ENCODE data around the gene SLC25A26. TPM values are rescaled to one million over a fixed set of nuclear protein-coding genes. Genes with fewer than 3 reads are reported as not detected.
A peak's percentile ranks its signal among the peaks of the same experiment; 100 is the strongest.

The SLC25A26 gene
- total RNA-seq, 1 donor from 2014 or later = 39.0 TPM

DNA sequence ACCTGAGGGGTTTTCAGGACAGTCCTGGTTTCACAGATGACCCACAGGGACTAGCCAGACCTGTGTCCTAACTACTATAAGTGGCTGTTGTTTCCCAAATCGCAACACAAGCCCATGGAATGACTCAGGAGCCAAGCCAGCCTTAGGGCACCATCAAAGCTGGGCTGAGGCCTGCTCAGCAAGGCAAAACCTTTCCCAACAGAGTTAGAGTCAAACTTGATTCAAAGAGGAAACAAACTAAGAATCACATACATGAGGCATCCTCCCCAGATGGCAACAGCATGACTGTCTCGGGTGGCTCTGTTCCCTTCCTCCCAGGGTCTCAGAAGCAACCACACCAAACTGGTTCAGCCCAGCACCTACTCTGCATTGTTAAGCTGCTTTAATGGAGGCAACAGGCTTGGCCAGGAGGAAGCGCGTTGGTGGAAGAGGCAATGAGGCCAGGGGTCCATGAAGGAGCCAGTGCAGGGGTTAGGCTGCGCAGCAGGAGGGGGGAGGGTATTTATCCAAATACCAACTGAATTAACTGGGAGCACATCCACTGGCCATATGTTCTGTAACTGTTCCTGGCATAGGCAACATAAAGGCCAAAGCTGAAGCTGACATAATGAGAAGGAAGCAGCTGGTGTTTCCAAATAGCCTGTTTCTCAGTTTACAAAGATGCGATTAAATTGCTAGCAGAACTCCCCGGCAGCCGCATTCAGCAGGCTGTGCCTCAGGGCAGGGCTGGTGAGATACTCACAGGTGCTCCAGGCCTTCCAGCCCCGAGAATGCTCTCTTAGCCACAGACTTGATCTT is 177.6 kb downstream of the SLC25A26 start:
- Histone ChIP-seq H3K36me3 (ENCODE audit: control insufficient read depth, insufficient read depth, low read length) (peaks cover 5% of the 10 kb centered on the region), H3K4me3 (ENCODE audit: low read depth, low read length) (no peak overlapping the region), H3K27me3 (ENCODE audit: control insufficient read depth, insufficient read depth, low read length) (no peaks in the 10 kb centered on the region)
- FAIRE-seq (peak; percentile 52), DNase-seq (ENCODE audit: low read depth) (peak; percentile 53)
- no peak for TF ChIP-seq CTCF (IDR thresholded peaks at IDR 0.05; ENCODE audit: insufficient read depth, low read length, severe bottlenecking)

GRCh38 chr3:66399529-66400232 is 178.9 kb downstream of the SLC25A26 start:
- DNase-seq (ENCODE audit: low read depth) = no peak
- no peak for TF ChIP-seq CTCF (IDR thresholded peaks at IDR 0.05; ENCODE audit: insufficient read depth, low read length, severe bottlenecking)
- Histone ChIP-seq H3K36me3 (ENCODE audit: control insufficient read depth, insufficient read depth, low read length) (peaks cover 7% of the 10 kb centered on the region), H3K27me3 (ENCODE audit: control insufficient read depth, insufficient read depth, low read length) (no peaks in the 10 kb centered on the region), H3K4me3 (ENCODE audit: low read depth, low read length) (no peak overlapping the region)
- peak; percentile 32 for FAIRE-seq

GRCh38 chr3:66400411-66401156 is 179.8 kb downstream of the SLC25A26 start:
- H3K36me3 ChIP-seq (ENCODE audit: control insufficient read depth, insufficient read depth, low read length) = peaks cover 9% of the 10 kb centered on the region
- TF ChIP-seq CTCF (IDR thresholded peaks at IDR 0.05; ENCODE audit: insufficient read depth, low read length, severe bottlenecking) = no peak
- no peak overlapping the region for H3K4me3 ChIP-seq (ENCODE audit: low read depth, low read length)
- no peak for DNase-seq (ENCODE audit: low read depth)
- H3K27me3 ChIP-seq (ENCODE audit: control insufficient read depth, insufficient read depth, low read length) = no peaks in the 10 kb centered on the region
- no peak for FAIRE-seq

DNA sequence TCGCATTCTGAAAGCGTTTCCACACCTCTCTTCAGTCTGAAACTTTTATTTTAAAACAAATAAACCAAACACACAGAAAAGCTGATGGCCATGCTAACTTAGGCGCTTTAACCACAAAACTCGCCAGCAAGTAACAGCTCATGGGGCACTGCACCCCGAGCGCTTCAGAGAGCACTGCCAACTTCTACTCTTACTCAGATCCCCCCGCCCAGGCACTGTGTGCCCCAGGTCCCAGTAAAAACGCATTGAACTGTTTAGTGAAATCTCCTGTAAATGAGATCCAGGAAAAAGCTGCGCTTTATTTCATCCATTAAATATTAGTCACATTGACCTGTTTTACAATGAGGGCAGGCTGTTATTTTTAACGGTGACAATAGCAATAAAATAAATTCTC is 180.4 kb downstream of the SLC25A26 start:
- Histone ChIP-seq H3K4me3 (ENCODE audit: low read depth, low read length) (no peak overlapping the region), H3K27me3 (ENCODE audit: control insufficient read depth, insufficient read depth, low read length) (no peaks in the 10 kb centered on the region), H3K36me3 (ENCODE audit: control insufficient read depth, insufficient read depth, low read length) (peaks cover 11% of the 10 kb centered on the region)
- no peak for FAIRE-seq
- TF ChIP-seq CTCF (IDR thresholded peaks at IDR 0.05; ENCODE audit: insufficient read depth, low read length, severe bottlenecking) = no peak
- DNase-seq (ENCODE audit: low read depth) = no peak

DNA sequence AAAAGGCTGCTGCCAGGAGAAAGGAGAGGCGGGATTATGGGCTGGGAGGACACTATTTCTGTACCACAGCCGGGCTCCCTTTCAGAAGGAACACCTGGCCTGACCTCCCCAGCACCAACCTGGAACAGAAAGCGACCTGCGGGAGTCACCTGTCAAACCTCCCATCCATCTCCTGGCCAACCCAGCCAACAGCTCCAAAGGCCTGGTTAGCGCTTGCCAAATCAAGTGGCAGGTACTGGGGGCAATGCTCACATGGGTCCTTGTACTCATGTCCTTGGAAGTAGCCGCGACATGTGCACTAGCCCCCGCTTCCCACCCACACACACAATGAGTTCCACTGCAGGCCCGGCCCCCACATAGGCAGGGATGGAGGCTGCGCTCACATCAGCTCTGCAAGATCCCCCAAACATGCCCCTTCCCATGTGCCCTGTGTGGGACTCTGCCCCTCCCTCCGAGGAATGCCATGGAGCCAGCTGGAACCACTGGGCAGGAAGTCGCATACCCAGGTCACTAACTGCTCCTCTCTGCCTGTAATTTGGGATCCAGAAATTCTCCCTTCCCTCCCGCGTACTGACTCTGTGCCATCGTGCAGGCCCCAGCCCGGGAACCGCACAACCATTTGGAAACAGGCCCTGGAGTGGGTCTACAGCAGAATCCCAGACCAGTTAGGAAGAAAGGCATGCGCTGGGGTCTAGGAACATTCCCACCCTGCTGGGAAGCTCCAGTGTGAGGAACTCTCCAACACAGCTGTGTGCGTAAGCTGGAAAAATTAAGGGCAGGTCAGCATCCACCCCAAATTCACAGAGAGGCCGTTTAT is 181.1 kb downstream of the SLC25A26 start:
- FAIRE-seq (no peak), DNase-seq (ENCODE audit: low read depth) (no peak)
- Histone ChIP-seq H3K4me3 (ENCODE audit: low read depth, low read length) (no peak overlapping the region), H3K36me3 (ENCODE audit: control insufficient read depth, insufficient read depth, low read length) (peaks cover 8% of the 10 kb centered on the region), H3K27me3 (ENCODE audit: control insufficient read depth, insufficient read depth, low read length) (no peaks in the 10 kb centered on the region)
- TF ChIP-seq CTCF (IDR thresholded peaks at IDR 0.05; ENCODE audit: insufficient read depth, low read length, severe bottlenecking) = no peak

All from bronchial epithelial cell (primary cell).